WTC11 (cell line): ENCODE measurements around the gene MSLN.

Experiments used
- IRF2 ChIP-seq: sonication (generic); formaldehyde crosslinking; IDR thresholded peaks from 2 replicates; pipeline ENCODE4 v1.8.0; 2022; ENCODE audit warnings: low read depth, missing genetic modification reagents, borderline replicate concordance
- NFYB ChIP-seq: sonication (generic); formaldehyde crosslinking; conservative IDR thresholded peaks from 2 replicates; pipeline ENCODE4 v1.8.0; 2022; ENCODE audit warnings: low read depth, missing genetic modification reagents
- NR2C2 ChIP-seq: sonication (generic); formaldehyde crosslinking; IDR thresholded peaks from 2 replicates; pipeline ENCODE4 v1.8.0; 2022; ENCODE audit warnings: mild to moderate bottlenecking, missing genetic modification reagents
- SMAD3 ChIP-seq: sonication (generic); formaldehyde crosslinking; IDR thresholded peaks from 2 replicates; pipeline ENCODE4 v1.8.0; 2022; ENCODE audit warnings: missing genetic modification reagents, mild to moderate bottlenecking, borderline replicate concordance
- TEAD1 ChIP-seq: sonication (generic); formaldehyde crosslinking; IDR thresholded peaks from 2 replicates; pipeline ENCODE4 v1.8.0; 2022; ENCODE audit warnings: mild to moderate bottlenecking, missing genetic modification reagents
- TF ChIP-seq, protein P1 (sequence below): fragments of 200-600 bp; IDR thresholded peaks from 2 replicates; pipeline ENCODE4 v1.8.0; 2022; ENCODE audit warnings: antibody characterized with exemption
- TF ChIP-seq, protein P2 (sequence below): sonication (generic); formaldehyde crosslinking; IDR thresholded peaks from 2 replicates; pipeline ENCODE4 v1.8.0; 2022; ENCODE audit warnings: mild to moderate bottlenecking, missing genetic modification reagents
- TF ChIP-seq, protein P3 (sequence below): sonication (generic); formaldehyde crosslinking; IDR thresholded peaks from 2 replicates; pipeline ENCODE4 v1.8.1; 2022; ENCODE audit warnings: mild to moderate bottlenecking, missing genetic modification reagents, moderate library complexity, borderline replicate concordance
- TF ChIP-seq, protein P4 (sequence below): sonication (generic); formaldehyde crosslinking; IDR thresholded peaks from 2 replicates; pipeline ENCODE4 v1.8.0; 2022; ENCODE audit warnings: mild to moderate bottlenecking, missing genetic modification reagents

DNA sequence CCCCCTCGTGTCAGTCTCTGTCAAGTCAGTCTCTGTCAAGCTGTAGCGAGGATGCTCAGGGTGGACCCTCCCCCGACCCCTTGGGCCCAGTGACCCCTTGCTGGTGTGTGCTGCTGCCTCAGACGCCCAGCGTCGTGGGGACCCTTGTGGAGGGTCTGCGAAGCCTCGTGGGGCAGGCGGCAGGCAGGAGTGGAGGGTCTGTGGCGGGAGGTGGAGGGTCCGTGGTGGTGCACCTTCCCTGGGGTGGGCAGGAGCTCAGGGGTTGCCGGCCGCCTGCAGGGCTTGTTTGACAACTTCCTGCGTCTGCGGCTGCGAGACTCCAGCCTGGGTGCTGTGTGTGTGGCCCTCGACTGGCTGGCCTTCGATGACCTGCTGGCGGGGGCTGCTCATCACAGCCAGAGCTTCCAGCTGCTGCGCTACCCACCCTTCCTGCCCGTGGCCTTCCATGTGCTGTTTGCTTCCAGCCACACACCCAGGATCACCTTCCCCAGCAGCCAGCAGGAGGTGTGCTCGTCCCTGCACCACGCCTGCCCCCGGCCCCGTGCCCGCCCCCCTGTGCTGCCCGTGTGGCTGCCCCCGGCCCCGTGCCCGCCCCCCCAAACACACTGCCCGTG is 34.4 kb downstream of the MSLN start:
- TF ChIP-seq TEAD1: no peak
- TF ChIP-seq, protein P1, sequence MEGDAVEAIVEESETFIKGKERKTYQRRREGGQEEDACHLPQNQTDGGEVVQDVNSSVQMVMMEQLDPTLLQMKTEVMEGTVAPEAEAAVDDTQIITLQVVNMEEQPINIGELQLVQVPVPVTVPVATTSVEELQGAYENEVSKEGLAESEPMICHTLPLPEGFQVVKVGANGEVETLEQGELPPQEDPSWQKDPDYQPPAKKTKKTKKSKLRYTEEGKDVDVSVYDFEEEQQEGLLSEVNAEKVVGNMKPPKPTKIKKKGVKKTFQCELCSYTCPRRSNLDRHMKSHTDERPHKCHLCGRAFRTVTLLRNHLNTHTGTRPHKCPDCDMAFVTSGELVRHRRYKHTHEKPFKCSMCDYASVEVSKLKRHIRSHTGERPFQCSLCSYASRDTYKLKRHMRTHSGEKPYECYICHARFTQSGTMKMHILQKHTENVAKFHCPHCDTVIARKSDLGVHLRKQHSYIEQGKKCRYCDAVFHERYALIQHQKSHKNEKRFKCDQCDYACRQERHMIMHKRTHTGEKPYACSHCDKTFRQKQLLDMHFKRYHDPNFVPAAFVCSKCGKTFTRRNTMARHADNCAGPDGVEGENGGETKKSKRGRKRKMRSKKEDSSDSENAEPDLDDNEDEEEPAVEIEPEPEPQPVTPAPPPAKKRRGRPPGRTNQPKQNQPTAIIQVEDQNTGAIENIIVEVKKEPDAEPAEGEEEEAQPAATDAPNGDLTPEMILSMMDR: no peak
- no peak for TF ChIP-seq NR2C2 (CRISPR knock-in tag)
- TF ChIP-seq, protein P2, sequence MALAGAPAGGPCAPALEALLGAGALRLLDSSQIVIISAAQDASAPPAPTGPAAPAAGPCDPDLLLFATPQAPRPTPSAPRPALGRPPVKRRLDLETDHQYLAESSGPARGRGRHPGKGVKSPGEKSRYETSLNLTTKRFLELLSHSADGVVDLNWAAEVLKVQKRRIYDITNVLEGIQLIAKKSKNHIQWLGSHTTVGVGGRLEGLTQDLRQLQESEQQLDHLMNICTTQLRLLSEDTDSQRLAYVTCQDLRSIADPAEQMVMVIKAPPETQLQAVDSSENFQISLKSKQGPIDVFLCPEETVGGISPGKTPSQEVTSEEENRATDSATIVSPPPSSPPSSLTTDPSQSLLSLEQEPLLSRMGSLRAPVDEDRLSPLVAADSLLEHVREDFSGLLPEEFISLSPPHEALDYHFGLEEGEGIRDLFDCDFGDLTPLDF (CRISPR knock-in tag): no peak
- TF ChIP-seq, protein P3, sequence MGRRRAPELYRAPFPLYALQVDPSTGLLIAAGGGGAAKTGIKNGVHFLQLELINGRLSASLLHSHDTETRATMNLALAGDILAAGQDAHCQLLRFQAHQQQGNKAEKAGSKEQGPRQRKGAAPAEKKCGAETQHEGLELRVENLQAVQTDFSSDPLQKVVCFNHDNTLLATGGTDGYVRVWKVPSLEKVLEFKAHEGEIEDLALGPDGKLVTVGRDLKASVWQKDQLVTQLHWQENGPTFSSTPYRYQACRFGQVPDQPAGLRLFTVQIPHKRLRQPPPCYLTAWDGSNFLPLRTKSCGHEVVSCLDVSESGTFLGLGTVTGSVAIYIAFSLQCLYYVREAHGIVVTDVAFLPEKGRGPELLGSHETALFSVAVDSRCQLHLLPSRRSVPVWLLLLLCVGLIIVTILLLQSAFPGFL: no peak
- no peak for TF ChIP-seq NFYB
- TF ChIP-seq, protein P4, sequence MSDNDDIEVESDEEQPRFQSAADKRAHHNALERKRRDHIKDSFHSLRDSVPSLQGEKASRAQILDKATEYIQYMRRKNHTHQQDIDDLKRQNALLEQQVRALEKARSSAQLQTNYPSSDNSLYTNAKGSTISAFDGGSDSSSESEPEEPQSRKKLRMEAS (CRISPR knock-in tag): no peak
- TF ChIP-seq SMAD3 (CRISPR knock-in tag): no peak
- no peak for TF ChIP-seq IRF2 (CRISPR knock-in tag)
